Mesothelial cell of epicardium (in vitro differentiated cells): ENCODE measurements around the gene EIF1. TPM values are rescaled to one million over a fixed set of nuclear protein-coding genes. Genes with fewer than 3 reads are reported as not detected.

Source experiments
- DNase-seq, 2 experiments: peaks; one replicate each; pipeline ENCODE4 v3.0.0; 2021; ENCODE audit warnings: low spot score in 2 of 2; ENCODE audit not compliant: unreplicated experiment in 2 of 2
- H3K27ac Mint-ChIP-seq: 2 replicates; pipeline ENCODE4 v1.8.0; 2021; ENCODE audit warnings: mixed read lengths
- H3K27me3 Mint-ChIP-seq: 2 replicates; pipeline ENCODE4 v1.8.0; 2021; ENCODE audit warnings: low read depth, mixed read lengths
- H3K36me3 Mint-ChIP-seq: 2 replicates; pipeline ENCODE4 v1.8.0; 2021; ENCODE audit warnings: mixed read lengths
- H3K4me1 Mint-ChIP-seq: 2 replicates; pipeline ENCODE4 v1.8.0; 2021; ENCODE audit warnings: mixed read lengths
- H3K4me3 Mint-ChIP-seq: 2 replicates; pipeline ENCODE4 v1.8.0; 2021; ENCODE audit warnings: mild to moderate bottlenecking, moderate library complexity, mixed read lengths
- H3K9me3 Mint-ChIP-seq: 2 replicates; pipeline ENCODE4 v1.8.0; 2021; ENCODE audit warnings: mixed read lengths
- CTCF ChIP-seq: fragments of 200-600 bp; sonication (generic); IDR thresholded peaks from one replicate; pipeline ENCODE4 v1.5.0; 2021; ENCODE audit warnings: antibody characterized with exemption; ENCODE audit not compliant: unreplicated experiment
- total RNA-seq: library from RNA; stranded (reverse); gene quantifications from 3 replicates; pipeline ENCODE4 v1.2.1, GENCODE V29; 2021

EIF1 gene
- total RNA-seq, 1 donor from 2014 or later: 606 TPM

- TF ChIP-seq CTCF: no peak
- Mint-ChIP-seq H3K27me3 (no peaks in the 10 kb centered on the region), H3K27ac (no peak overlapping the region), H3K4me3 (no peak overlapping the region), H3K9me3 (no peaks in the 10 kb centered on the region), H3K36me3 (no peaks in the 10 kb centered on the region), H3K4me1 (peaks cover 6% of the 10 kb centered on the region)
- no peak for DNase-seq
These were observed 16.7 kb downstream of the EIF1 start for GRCh38 chr17:41705271-41705991.

GRCh38 chr17:41707803-41708669, 19.4 kb downstream of the EIF1 start:
- Mint-ChIP-seq H3K27ac (no peak overlapping the region), H3K4me1 (peaks cover 6% of the 10 kb centered on the region), H3K36me3 (no peaks in the 10 kb centered on the region), H3K9me3 (no peaks in the 10 kb centered on the region), H3K27me3 (peaks cover 4% of the 10 kb centered on the region), H3K4me3 (no peak overlapping the region)
- no peak for DNase-seq
- no peak for TF ChIP-seq CTCF

GRCh38 chr17:41710472-41711090, 21.9 kb downstream of the EIF1 start:
- DNase-seq: no peak

GRCh38 chr17:41711669-41712400, 23.1 kb downstream of the EIF1 start, which contains the start of gene GAST:
TSS of gene GAST (plus strand) at chr17:41712331. CDS start at chr17:41715437, 3,106 bp downstream.
- Mint-ChIP-seq H3K27ac (no peak within 1 kb of the TSS), H3K27me3 (peaks cover 4% of the 10 kb centered on the region), H3K9me3 (no peaks in the 10 kb centered on the region), H3K36me3 (no peaks in the 10 kb centered on the region), H3K4me1 (no peaks in the 10 kb centered on the region), H3K4me3 (no peak within 1 kb of the TSS)
- no peak for TF ChIP-seq CTCF
- no peak for DNase-seq

More at GRCh38 chr17:41710472-41711090, 21.9 kb downstream of the EIF1 start:
- peaks cover 2% of the 10 kb centered on the region for H3K4me1 Mint-ChIP-seq
- peaks cover 4% of the 10 kb centered on the region for H3K27me3 Mint-ChIP-seq
- TF ChIP-seq CTCF: no peak
- H3K27ac Mint-ChIP-seq: no peak overlapping the region
- H3K9me3 Mint-ChIP-seq: no peaks in the 10 kb centered on the region
- H3K36me3 Mint-ChIP-seq: no peaks in the 10 kb centered on the region
- no peak overlapping the region for H3K4me3 Mint-ChIP-seq
